Measurements from ENCODE around the gene CASP10. TPM values are rescaled to one million over a fixed set of nuclear protein-coding genes. Genes with fewer than 3 reads are reported as not detected.

CASP10 gene
- total and polyA plus RNA-seq, 2 of the 4 experiments (the other 2 are of a cell fraction), result 0.12 to 0.90 TPM

DNA sequence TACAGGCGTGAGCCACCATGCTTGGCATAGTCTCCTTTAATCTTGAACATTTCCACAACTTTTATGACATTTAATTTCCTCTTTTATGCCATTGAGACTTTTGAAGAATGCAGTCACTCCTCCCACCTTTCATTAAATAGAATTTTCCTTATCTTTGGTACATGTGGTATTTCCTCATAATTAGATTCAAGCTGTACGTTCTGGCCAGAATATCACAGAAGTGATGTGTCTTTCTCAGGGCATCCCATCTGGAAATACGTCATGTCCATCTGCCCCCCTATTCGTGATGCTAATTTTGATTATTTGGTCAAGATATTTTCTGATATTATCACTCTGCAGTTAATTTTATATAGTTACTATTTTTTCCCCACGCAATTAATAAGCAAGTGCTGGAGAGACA, 16.9 kb downstream of the CASP10 start:
- Histone ChIP-seq H2BK15ac (ENCODE audit: low read depth, low read length) (no peak overlapping the region), H2BK120ac (ENCODE audit: low read depth, low read length) (no peak overlapping the region), H3K4me3 (ENCODE audit: insufficient read depth, low read depth, low read length) (no peak overlapping the region), H3K27me3 (ENCODE audit: control insufficient read depth, insufficient read depth, low read length) (peaks cover 3% of the 10 kb centered on the region; the same call in 1 of the 2 replicates), H4K91ac (ENCODE audit: insufficient read depth, low read depth, low read length) (no peak overlapping the region), H3K23ac (ENCODE audit: low read depth, low read length) (no peak overlapping the region), H3K4me1 (ENCODE audit: control insufficient read depth, insufficient read depth, low read length) (no peaks in the 10 kb centered on the region), H2BK20ac (ENCODE audit: low read depth, low read length) (no peak overlapping the region), H4K5ac (ENCODE audit: low read depth, low read length) (no peak overlapping the region), H3K36me3 (ENCODE audit: control insufficient read depth, insufficient read depth, low read length) (no peaks in the 10 kb centered on the region), H2AK9ac (replicated peaks; ENCODE audit: low read depth, low read length, poor library complexity) (no peak overlapping the region), H3K9me3 (ENCODE audit: control insufficient read depth, insufficient read depth, low read length) (no peaks in the 10 kb centered on the region), H3K79me1 (ENCODE audit: low read depth in 1 of 2, low read length in 2 of 2) (no peaks in the 10 kb centered on the region), H3K18ac (ENCODE audit: low read depth, low read length) (no peak overlapping the region), H2AFZ (replicated peaks; ENCODE audit: low read length, poor library complexity) (no peak overlapping the region), H3K9me1 (ENCODE audit: insufficient read depth, low read length) (no peaks in the 10 kb centered on the region), H2BK5ac (ENCODE audit: low read depth, low read length, poor library complexity, severe bottlenecking) (no peak overlapping the region), H4K20me1 (ENCODE audit: insufficient read depth, low read length) (no peaks in the 10 kb centered on the region), H3K56ac (ENCODE audit: extremely low read depth, insufficient read depth, low read length) (no peak overlapping the region), H3K14ac (replicated peaks; ENCODE audit: low read depth, low read length) (no peak overlapping the region), H3K9ac (ENCODE audit: low read depth, low read length) (no peak overlapping the region), H3K27ac (ENCODE audit: insufficient read depth, low read length) (no peak overlapping the region), H4K8ac (ENCODE audit: low read depth in 2 of 2, low read length in 2 of 2) (no peak overlapping the region), H2AK5ac (ENCODE audit: low read depth, low read length) (no peak overlapping the region), H3K4ac (ENCODE audit: low read depth, low read length) (no peak overlapping the region), H3K4me2 (ENCODE audit: low read depth, low read length) (no peak overlapping the region)
- DNase-seq, result no peak
- no peak for ATAC-seq (ENCODE audit: low read depth)
- intact Hi-C loops (cut with micrococcal nuclease), result no loop called here
- ChIA-PET POLR2A (ENCODE audit: unreplicated experiment) (no interaction called here), CTCF (interaction anchor here (1.1 kb wide), 1 partner anchor 10 kb away, joined by 3 read pairs; no protein-coding TSS in a partner anchor)
- no TSS peak for BruUV-seq (replicated peaks)
- no CpG with 5 or more reads among the region's 5 CpGs for WGBS, 2 experiments (ENCODE audit: extremely low coverage in 2 of 2, insufficient read length in 1 of 2)
- dilution Hi-C loops (cut with HindIII; ENCODE audit: low sequenced_read_pairs, unreplicated experiment), result no loop called here
- TF ChIP-seq CEBPB (IDR thresholded peaks at IDR 0.05; ENCODE audit: low read depth, low read length) (no peak), MXI1 (IDR thresholded peaks at IDR 0.05; ENCODE audit: borderline replicate concordance, low read depth, low read length) (no peak), POLR2A (IDR thresholded peaks at IDR 0.05; ENCODE audit: low read depth, low read length) (no peak), MAFK (IDR thresholded peaks at IDR 0.05; ENCODE audit: low read depth, low read length) (no peak), RCOR1 (IDR thresholded peaks at IDR 0.05; ENCODE audit: insufficient replicate concordance, low read length) (no peak), RAD21 (IDR thresholded peaks at IDR 0.05; ENCODE audit: low read length) (no peak), NFE2L2 (IDR thresholded peaks at IDR 0.05; ENCODE audit: low read depth, low read length) (no peak), BHLHE40 (IDR thresholded peaks at IDR 0.05; ENCODE audit: low read depth, low read length) (no peak), SMC3 (IDR thresholded peaks at IDR 0.05; ENCODE audit: low read depth, low read length) (no peak), MAZ (IDR thresholded peaks at IDR 0.05; ENCODE audit: borderline replicate concordance, low read depth, low read length) (no peak), CHD1 (IDR thresholded peaks at IDR 0.05; ENCODE audit: low read depth, low read length) (no peak), FOS (IDR thresholded peaks at IDR 0.05; ENCODE audit: low read depth, low read length) (no peak), RFX5 (IDR thresholded peaks at IDR 0.05; ENCODE audit: low read depth, low read length) (no peak)
- TF ChIP-seq, protein P1, sequence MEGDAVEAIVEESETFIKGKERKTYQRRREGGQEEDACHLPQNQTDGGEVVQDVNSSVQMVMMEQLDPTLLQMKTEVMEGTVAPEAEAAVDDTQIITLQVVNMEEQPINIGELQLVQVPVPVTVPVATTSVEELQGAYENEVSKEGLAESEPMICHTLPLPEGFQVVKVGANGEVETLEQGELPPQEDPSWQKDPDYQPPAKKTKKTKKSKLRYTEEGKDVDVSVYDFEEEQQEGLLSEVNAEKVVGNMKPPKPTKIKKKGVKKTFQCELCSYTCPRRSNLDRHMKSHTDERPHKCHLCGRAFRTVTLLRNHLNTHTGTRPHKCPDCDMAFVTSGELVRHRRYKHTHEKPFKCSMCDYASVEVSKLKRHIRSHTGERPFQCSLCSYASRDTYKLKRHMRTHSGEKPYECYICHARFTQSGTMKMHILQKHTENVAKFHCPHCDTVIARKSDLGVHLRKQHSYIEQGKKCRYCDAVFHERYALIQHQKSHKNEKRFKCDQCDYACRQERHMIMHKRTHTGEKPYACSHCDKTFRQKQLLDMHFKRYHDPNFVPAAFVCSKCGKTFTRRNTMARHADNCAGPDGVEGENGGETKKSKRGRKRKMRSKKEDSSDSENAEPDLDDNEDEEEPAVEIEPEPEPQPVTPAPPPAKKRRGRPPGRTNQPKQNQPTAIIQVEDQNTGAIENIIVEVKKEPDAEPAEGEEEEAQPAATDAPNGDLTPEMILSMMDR (conservative IDR thresholded peaks at IDR 0.05; ENCODE audit: low read depth, low read length), result no peak
- TF ChIP-seq, protein P2, sequence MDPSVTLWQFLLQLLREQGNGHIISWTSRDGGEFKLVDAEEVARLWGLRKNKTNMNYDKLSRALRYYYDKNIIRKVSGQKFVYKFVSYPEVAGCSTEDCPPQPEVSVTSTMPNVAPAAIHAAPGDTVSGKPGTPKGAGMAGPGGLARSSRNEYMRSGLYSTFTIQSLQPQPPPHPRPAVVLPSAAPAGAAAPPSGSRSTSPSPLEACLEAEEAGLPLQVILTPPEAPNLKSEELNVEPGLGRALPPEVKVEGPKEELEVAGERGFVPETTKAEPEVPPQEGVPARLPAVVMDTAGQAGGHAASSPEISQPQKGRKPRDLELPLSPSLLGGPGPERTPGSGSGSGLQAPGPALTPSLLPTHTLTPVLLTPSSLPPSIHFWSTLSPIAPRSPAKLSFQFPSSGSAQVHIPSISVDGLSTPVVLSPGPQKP (IDR thresholded peaks at IDR 0.05; ENCODE audit: borderline replicate concordance, low read depth, low read length), result no peak
- TF ChIP-seq, protein P3, sequence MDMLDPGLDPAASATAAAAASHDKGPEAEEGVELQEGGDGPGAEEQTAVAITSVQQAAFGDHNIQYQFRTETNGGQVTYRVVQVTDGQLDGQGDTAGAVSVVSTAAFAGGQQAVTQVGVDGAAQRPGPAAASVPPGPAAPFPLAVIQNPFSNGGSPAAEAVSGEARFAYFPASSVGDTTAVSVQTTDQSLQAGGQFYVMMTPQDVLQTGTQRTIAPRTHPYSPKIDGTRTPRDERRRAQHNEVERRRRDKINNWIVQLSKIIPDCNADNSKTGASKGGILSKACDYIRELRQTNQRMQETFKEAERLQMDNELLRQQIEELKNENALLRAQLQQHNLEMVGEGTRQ (IDR thresholded peaks at IDR 0.05; ENCODE audit: low read depth, low read length), result no peak
- in situ Hi-C loops (cut with MboI; ENCODE audit: low sequenced_read_pairs), result no loop called here

Measured in IMR-90 (cell line).